Tibial nerve (tissue), 3 donors: Measurements from ENCODE around the gene SAMHD1.

Source experiments
- POLR2A ChIP-seq, 2 donors: fragments of 450-650 bp; IDR thresholded peaks; one replicate each; pipeline ENCODE4 v1.6.1; 2017; ENCODE audit warnings: antibody characterized with exemption in 2 of 2, mild to moderate bottlenecking in 2 of 2, moderate library complexity in 2 of 2
- TF ChIP-seq, protein P1 (sequence below), 5 experiments: fragments of 200-600 bp in 3 of 5; fragments of 450-650 bp in 2 of 5; sonication (generic) in 3 of 5; IDR thresholded peaks; one replicate each; pipeline ENCODE4 v1.5.1; 2016 to 2019; ENCODE audit warnings: antibody characterized with exemption in 5 of 5, mild to moderate bottlenecking in 3 of 5, moderate library complexity in 2 of 5

DNA sequence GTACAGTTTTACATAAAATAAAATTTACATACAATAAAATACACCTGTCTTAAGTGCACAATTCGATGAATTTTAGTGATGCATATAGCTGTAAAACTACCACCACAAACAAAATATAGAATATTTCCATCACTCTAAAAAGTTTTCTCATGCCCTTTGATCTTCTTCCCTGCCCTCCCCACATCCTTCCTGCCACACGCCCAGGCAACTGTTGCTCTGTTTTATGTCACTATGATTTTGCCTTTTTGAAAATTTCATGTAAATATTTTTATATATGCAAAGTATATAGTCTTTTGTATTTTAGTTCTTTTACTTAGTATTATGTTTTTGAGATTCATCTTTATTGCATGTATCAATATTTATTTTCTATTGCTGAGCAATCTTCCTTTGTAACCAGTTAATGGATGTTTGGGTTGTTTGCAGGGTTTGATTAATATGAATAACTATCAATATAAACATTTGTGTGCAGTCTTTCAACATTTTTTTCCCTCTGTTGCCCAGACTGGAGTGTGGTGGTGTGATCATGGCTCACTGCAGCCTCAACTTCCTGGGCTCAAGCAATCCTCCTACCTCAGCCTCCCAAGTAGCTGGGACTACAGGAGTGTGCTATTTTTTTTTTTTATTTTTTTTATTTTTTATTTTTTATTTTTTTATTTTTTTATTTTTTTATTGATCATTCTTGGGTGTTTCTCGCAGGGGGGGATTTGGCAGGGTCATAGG lies 23.8 kb upstream of the SAMHD1 start:
- TF ChIP-seq, protein P1, sequence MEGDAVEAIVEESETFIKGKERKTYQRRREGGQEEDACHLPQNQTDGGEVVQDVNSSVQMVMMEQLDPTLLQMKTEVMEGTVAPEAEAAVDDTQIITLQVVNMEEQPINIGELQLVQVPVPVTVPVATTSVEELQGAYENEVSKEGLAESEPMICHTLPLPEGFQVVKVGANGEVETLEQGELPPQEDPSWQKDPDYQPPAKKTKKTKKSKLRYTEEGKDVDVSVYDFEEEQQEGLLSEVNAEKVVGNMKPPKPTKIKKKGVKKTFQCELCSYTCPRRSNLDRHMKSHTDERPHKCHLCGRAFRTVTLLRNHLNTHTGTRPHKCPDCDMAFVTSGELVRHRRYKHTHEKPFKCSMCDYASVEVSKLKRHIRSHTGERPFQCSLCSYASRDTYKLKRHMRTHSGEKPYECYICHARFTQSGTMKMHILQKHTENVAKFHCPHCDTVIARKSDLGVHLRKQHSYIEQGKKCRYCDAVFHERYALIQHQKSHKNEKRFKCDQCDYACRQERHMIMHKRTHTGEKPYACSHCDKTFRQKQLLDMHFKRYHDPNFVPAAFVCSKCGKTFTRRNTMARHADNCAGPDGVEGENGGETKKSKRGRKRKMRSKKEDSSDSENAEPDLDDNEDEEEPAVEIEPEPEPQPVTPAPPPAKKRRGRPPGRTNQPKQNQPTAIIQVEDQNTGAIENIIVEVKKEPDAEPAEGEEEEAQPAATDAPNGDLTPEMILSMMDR (IDR thresholded peaks at IDR 0.05): no peak
- no peak for TF ChIP-seq POLR2A (IDR thresholded peaks at IDR 0.05)
